ENCODE measurements around the gene PEAK3.

DNA sequence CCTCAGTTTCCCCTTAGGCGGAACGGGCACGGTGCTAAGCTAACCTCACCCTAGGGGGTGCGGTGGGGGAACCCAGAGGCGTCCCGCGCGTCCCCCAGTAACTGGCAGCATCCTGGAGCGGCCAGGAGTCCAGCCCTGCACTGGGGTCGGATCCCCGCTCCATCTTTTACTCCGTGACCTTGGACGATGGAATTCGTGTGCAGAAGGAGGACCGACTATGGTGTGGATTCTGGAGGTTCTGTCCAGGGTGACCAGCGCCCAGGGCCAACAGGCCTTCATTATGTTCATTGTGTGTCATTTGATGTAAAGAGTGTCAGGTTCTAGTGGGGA, 47.1 kb upstream of the PEAK3 start:
- TF ChIP-seq, protein P1, sequence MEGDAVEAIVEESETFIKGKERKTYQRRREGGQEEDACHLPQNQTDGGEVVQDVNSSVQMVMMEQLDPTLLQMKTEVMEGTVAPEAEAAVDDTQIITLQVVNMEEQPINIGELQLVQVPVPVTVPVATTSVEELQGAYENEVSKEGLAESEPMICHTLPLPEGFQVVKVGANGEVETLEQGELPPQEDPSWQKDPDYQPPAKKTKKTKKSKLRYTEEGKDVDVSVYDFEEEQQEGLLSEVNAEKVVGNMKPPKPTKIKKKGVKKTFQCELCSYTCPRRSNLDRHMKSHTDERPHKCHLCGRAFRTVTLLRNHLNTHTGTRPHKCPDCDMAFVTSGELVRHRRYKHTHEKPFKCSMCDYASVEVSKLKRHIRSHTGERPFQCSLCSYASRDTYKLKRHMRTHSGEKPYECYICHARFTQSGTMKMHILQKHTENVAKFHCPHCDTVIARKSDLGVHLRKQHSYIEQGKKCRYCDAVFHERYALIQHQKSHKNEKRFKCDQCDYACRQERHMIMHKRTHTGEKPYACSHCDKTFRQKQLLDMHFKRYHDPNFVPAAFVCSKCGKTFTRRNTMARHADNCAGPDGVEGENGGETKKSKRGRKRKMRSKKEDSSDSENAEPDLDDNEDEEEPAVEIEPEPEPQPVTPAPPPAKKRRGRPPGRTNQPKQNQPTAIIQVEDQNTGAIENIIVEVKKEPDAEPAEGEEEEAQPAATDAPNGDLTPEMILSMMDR (IDR thresholded peaks at IDR 0.05) = no peak
- no peak for TF ChIP-seq POLR2A (IDR thresholded peaks at IDR 0.05)
